OCI-LY1 (cell line): ENCODE measurements around the gene EFHD1.

Experiments used
- H2AFZ ChIP-seq: fragments of 200-600 bp; sonication (generic), shearing (Covaris generic); 2 replicates; pipeline ENCODE4 v1.6.0; 2014; ENCODE audit warnings: antibody characterized with exemption, mild to moderate bottlenecking, low read length
- H3F3A ChIP-seq: fragments of 200-600 bp; sonication (generic), shearing (Covaris generic); 2 replicates; pipeline ENCODE4 v1.6.0; 2014; ENCODE audit warnings: mild to moderate bottlenecking, antibody characterized with exemption, low read length, moderate library complexity; ENCODE audit not compliant: insufficient read depth
- H3K27ac ChIP-seq: fragments of 200-600 bp; sonication (generic); 2 replicates; pipeline ENCODE4 v1.5.1; 2014; ENCODE audit warnings: low read length, mixed run types, mild to moderate bottlenecking, low read depth; ENCODE audit not compliant: poor library complexity, severe bottlenecking
- H3K27me3 ChIP-seq: fragments of 200-600 bp; sonication (generic); 2 replicates; pipeline ENCODE4 v1.6.0; 2014; ENCODE audit warnings: antibody characterized with exemption, mild to moderate bottlenecking, low read length, moderate library complexity; ENCODE audit not compliant: insufficient read depth
- H3K36me3 ChIP-seq: fragments of 200-600 bp; sonication (generic); 2 replicates; pipeline ENCODE4 v1.6.1; 2014; ENCODE audit warnings: mild to moderate bottlenecking, antibody characterized with exemption, low read length, moderate library complexity, mixed read lengths; ENCODE audit not compliant: insufficient read depth
- H3K4me1 ChIP-seq: fragments of 200-600 bp; sonication (generic); 2 replicates; pipeline ENCODE4 v1.5.1; 2014; ENCODE audit warnings: mild to moderate bottlenecking, low read length, moderate library complexity; ENCODE audit not compliant: insufficient read depth, severe bottlenecking
- H3K4me2 ChIP-seq: fragments of 200-600 bp; sonication (generic), shearing (Covaris generic); 2 replicates; pipeline ENCODE4 v1.6.1; 2014; ENCODE audit warnings: low read length
- H3K4me3 ChIP-seq: fragments of 200-600 bp; sonication (generic); 2 replicates; pipeline ENCODE4 v1.5.1; 2014; ENCODE audit warnings: low read length, low read depth, mild to moderate bottlenecking, mixed read lengths; ENCODE audit not compliant: poor library complexity, severe bottlenecking
- H3K79me2 ChIP-seq: fragments of 200-600 bp; shearing (Covaris generic); 2 replicates; pipeline ENCODE4 v1.6.1; 2016; ENCODE audit warnings: mixed run types, low read length, mixed read lengths; ENCODE audit not compliant: insufficient read depth
- H3K9ac ChIP-seq: fragments of 200-600 bp; sonication (generic), shearing (Covaris generic); 2 replicates; pipeline ENCODE4 v1.6.1; 2014; ENCODE audit warnings: mild to moderate bottlenecking, low read length, mixed read lengths
- H3K9me2 ChIP-seq: fragments of 200-600 bp; sonication (generic), shearing (Covaris generic); 2 replicates; pipeline ENCODE4 v1.6.1; 2014; ENCODE audit warnings: low read depth, mild to moderate bottlenecking, low read length, mixed read lengths
- H3K9me3 ChIP-seq: fragments of 200-600 bp; shearing (Covaris generic); 2 replicates; pipeline ENCODE4 v1.6.1; 2014; ENCODE audit warnings: low read length, mixed read lengths
- H4K20me1 ChIP-seq: fragments of 200-600 bp; sonication (generic), shearing (Covaris generic); 2 replicates; pipeline ENCODE4 v1.6.0; 2016; ENCODE audit warnings: mild to moderate bottlenecking, low read length; ENCODE audit not compliant: insufficient read depth
- CTCF ChIP-seq: fragments of 200-600 bp; sonication (generic), shearing (Covaris generic); IDR thresholded peaks from 2 replicates; pipeline ENCODE4 v1.5.1; 2017; ENCODE audit warnings: mild to moderate bottlenecking, antibody characterized with exemption, low read length, moderate library complexity, mixed read lengths
- EZH2 ChIP-seq: fragments of 200-600 bp; sonication (generic), shearing (Covaris generic); IDR thresholded peaks from 2 replicates; pipeline ENCODE4 v1.8.0; 2017; ENCODE audit warnings: borderline replicate concordance, mixed run types, mild to moderate bottlenecking, antibody characterized with exemption, low read length, moderate library complexity, mixed read lengths

EFHD1 gene

GRCh38 chr2:232655392-232655791 is 22.0 kb downstream of the EFHD1 start:
- Histone ChIP-seq H3K79me2 (no peaks in the 10 kb centered on the region), H4K20me1 (no peaks in the 10 kb centered on the region), H3K27me3 (no peaks in the 10 kb centered on the region), H3K36me3 (no peaks in the 10 kb centered on the region), H3F3A (no peaks in the 10 kb centered on the region), H3K4me2 (no peak overlapping the region), H3K4me3 (no peak overlapping the region), H3K9me2 (no peaks in the 10 kb centered on the region), H3K4me1 (no peaks in the 10 kb centered on the region), H3K9me3 (no peaks in the 10 kb centered on the region), H3K27ac (no peak overlapping the region), H3K9ac (no peak overlapping the region), H2AFZ (no peak overlapping the region)
- TF ChIP-seq EZH2 = no peak
- TF ChIP-seq CTCF = no peak

- no peaks in the 10 kb centered on the region for H3K79me2 ChIP-seq
- TF ChIP-seq CTCF (peak; percentile 46), EZH2 (no peak)
Observed at GRCh38 chr2:232658217-232658785, 24.9 kb downstream of the EFHD1 start.

GRCh38 chr2:232659359-232659758 is 26.0 kb downstream of the EFHD1 start:
- H3K4me3 ChIP-seq = no peak overlapping the region
- no peak overlapping the region for H3K4me2 ChIP-seq
- H3K4me1 ChIP-seq = no peaks in the 10 kb centered on the region
- H3K9ac ChIP-seq = no peak overlapping the region
- no peaks in the 10 kb centered on the region for H3F3A ChIP-seq
- H4K20me1 ChIP-seq = no peaks in the 10 kb centered on the region
- no peaks in the 10 kb centered on the region for H3K27me3 ChIP-seq
- H3K79me2 ChIP-seq = no peaks in the 10 kb centered on the region
- no peaks in the 10 kb centered on the region for H3K36me3 ChIP-seq
- H3K27ac ChIP-seq = no peak overlapping the region
- no peak for TF ChIP-seq EZH2
- no peak for TF ChIP-seq CTCF
- H2AFZ ChIP-seq = no peak overlapping the region
- H3K9me3 ChIP-seq = no peaks in the 10 kb centered on the region
- no peaks in the 10 kb centered on the region for H3K9me2 ChIP-seq

More at GRCh38 chr2:232658217-232658785, 24.9 kb downstream of the EFHD1 start:
- no peaks in the 10 kb centered on the region for H3K36me3 ChIP-seq
- no peaks in the 10 kb centered on the region for H4K20me1 ChIP-seq
- H3K9me3 ChIP-seq = no peaks in the 10 kb centered on the region
- H3K27ac ChIP-seq = no peak overlapping the region
- no peaks in the 10 kb centered on the region for H3K9me2 ChIP-seq
- H3K4me2 ChIP-seq = no peak overlapping the region
- H3K27me3 ChIP-seq = no peaks in the 10 kb centered on the region
- no peaks in the 10 kb centered on the region for H3K4me1 ChIP-seq
- H3K9ac ChIP-seq = no peak overlapping the region
- no peaks in the 10 kb centered on the region for H3F3A ChIP-seq
- no peak overlapping the region for H3K4me3 ChIP-seq
- H2AFZ ChIP-seq = no peak overlapping the region
